Lower leg skin (tissue), 4 donors: ENCODE results near the gene RUFY4. TPM values are rescaled to one million over a fixed set of nuclear protein-coding genes. Genes with fewer than 3 reads are reported as not detected.
A peak's percentile ranks its signal among the peaks of the same experiment; 100 is the strongest.

ENCODE experiments used
- DNase-seq, 2 donors: peaks; one replicate each; pipeline ENCODE4 v3.0.0-alpha.2; 2019; ENCODE audit warnings: low spot score in 2 of 2
- H3K4me3 ChIP-seq: fragments of 200-600 bp; sonication (generic); 2 replicates; pipeline ENCODE4 v1.5.1; 2017; ENCODE audit warnings: mild to moderate bottlenecking, low read depth; ENCODE audit not compliant: poor library complexity, severe bottlenecking
- CTCF ChIP-seq, 3 donors: fragments of 450-650 bp; IDR thresholded peaks; one replicate each; pipeline ENCODE4 v1.5.1; 2016; ENCODE audit warnings: antibody characterized with exemption in 3 of 3, mild to moderate bottlenecking in 3 of 3, moderate library complexity in 2 of 3
- POLR2A ChIP-seq, 2 donors: fragments of 450-650 bp; IDR thresholded peaks; one replicate each; pipeline ENCODE4 v1.6.1; 2016 to 2017; ENCODE audit warnings: antibody characterized with exemption in 2 of 2, mild to moderate bottlenecking in 1 of 2, moderate library complexity in 1 of 2
- WGBS, 2 donors: methylation state at CpG; one replicate each; pipeline ENCODE4 v1.1.5; 2018; 5-methylcytosine and 5-hydroxymethylcytosine counted together
- intact Hi-C: fragments of 100-400 bp; cut with DNase I; formaldehyde crosslinking; loops from one replicate; pipeline ENCODE4 v1.15.0; 2023; ENCODE audit warnings: low total_unique reads
- total RNA-seq, 4 donors: library from RNA; depleted of rRNA; stranded (reverse); fragments of >200 nt; gene quantifications; one replicate each; pipeline ENCODE4 v1.1.0, GENCODE V29; 2016

RUFY4 gene
- total RNA-seq, 4 donors from 2014 or later: not detected

DNA sequence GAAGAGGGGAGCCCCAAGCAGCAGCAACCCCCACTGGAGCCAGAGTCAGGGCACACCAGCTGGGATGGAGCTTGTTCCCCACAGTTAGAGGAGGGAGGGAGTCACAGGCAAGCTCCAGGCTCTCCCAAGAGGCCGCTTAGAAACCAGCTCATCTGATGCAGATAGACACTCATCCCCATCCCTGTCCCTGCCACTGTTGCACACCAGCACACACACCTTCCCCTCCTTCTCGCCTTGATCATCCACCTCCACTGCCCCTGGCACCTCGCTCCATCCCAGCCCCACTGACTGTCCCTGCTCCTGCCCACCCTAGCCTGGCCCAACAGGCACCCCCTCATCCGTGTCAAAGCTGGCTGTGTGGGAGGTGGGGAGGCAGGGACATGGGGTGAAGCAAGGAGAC, 1.5 kb upstream of the RUFY4 start:
- intact Hi-C loops: loop anchor here (10.0 kb wide), 1 partner anchor 283 kb away; no protein-coding TSS in a partner anchor
- TF ChIP-seq CTCF (IDR thresholded peaks at IDR 0.05) (no peak), POLR2A (IDR thresholded peaks at IDR 0.05) (no peak)
- no peak overlapping the region for H3K4me3 ChIP-seq
- DNase-seq: peak; percentile 12 to 79
- WGBS, 2 donors: 75 to 80% methylated on average over 4 of the region's 4 CpGs

GRCh38 chr2:218069606-218070300, 700 bp downstream of the RUFY4 start:
- intact Hi-C loops: loop anchor here (10.0 kb wide), 1 partner anchor 285 kb away; no protein-coding TSS in a partner anchor
- WGBS, 2 donors: 70 to 87% methylated on average over 9 of the region's 9 CpGs
- H3K4me3 ChIP-seq: no peak overlapping the region
- peak in 1 of 2 donors; percentile 60 for DNase-seq
- TF ChIP-seq POLR2A (IDR thresholded peaks at IDR 0.05) (no peak), CTCF (IDR thresholded peaks at IDR 0.05) (no peak)

DNA sequence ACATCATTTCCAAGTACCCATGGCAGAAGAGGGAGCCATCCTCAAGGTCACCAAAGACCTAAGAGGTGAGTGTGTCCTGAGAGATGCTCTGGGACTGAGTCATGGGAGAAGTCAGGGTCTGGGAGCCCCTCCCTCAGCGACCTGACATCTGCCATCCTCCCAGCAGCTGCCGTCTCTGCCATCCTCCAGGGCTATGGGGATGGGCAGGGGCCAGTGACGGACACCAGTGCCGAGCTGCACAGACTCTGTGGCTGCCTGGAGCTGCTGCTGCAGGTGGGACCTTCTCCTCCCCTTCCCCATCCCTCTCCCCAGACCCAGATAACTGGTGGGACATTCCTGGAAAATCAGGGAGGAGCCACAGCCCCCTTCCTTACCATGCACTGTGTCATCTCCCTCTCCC, 1.5 kb downstream of the RUFY4 start:
- TF ChIP-seq CTCF (IDR thresholded peaks at IDR 0.05): no peak
- DNase-seq: peak in 1 of 2 donors; percentile 50
- intact Hi-C loops: no loop called here
- 80 to 84% methylated on average over 3 to 4 of the region's 4 CpGs for WGBS, 2 donors
- no peak overlapping the region for H3K4me3 ChIP-seq

DNA sequence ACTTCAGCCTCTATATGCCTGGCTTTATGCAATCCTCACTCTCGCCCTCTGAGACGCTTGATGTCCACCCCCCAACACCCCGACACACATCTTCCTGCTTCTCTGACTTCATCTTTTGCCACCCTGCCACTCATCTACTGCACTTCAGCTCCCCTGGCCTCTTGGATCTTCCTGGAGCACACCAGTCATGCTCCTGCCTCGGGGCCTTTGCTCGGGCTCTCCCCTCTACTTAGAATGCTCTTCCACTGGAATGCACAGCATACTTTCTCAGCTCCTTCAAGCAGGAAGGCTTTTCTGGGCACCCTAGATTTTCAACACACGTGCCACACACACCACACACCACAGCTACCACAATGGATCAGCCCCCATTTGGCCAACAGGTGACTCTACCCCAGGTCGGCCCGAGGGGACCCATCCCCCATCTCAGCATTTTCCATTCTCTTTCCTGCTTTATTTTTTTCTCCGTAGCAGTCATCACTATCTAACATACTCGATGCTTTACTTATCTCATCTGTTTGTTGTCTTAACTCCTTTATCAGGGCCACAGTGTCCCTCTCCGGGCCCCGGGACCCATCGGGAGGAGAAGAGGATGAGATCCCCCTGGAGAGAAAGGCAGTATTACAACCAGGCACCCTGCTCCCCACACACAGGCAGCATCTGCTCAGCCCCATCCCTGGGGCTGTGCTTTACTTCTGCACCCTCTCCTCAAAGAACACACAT, 2.3 kb downstream of the RUFY4 start:
- H3K4me3 ChIP-seq: no peak overlapping the region
- 84 to 89% methylated on average over 13 of the region's 13 CpGs for WGBS, 2 donors
- TF ChIP-seq CTCF (IDR thresholded peaks at IDR 0.05): no peak
- TF ChIP-seq POLR2A (IDR thresholded peaks at IDR 0.05): no peak
- intact Hi-C loops: no loop called here
- peak in 1 of 2 donors; percentile 80 for DNase-seq

DNA sequence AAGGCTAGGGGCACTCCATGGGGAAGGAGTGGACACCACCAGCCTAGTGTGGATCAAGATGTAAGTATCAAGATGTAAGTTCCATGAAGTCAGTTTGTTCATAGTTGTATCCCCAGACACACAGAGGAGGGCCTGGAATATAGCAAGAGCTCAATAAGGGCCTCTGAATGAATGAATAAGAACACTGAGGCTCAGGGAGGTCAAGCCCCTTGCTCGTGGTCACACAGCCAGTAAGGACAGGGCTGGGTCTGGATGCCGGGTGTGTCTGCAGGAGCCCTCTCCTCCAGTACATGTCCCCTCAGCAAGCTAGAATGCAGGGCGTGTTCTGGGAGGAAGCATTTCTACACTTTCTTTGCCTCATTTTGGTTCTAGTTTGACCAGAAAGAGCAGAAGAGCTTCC, 2.9 kb downstream of the RUFY4 start:
- no peak overlapping the region for H3K4me3 ChIP-seq
- intact Hi-C loops: no loop called here
- WGBS, 2 donors: 88% methylated on average over 3 of the region's 3 CpGs
- TF ChIP-seq CTCF (IDR thresholded peaks at IDR 0.05) (no peak), POLR2A (IDR thresholded peaks at IDR 0.05) (no peak)
- DNase-seq: peak in 1 of 2 donors; percentile 42
